K562 (cell line): Measurements from ENCODE around the gene SLC6A6. TPM values are rescaled to one million over a fixed set of nuclear protein-coding genes. Genes with fewer than 3 reads are reported as not detected.

Experiments
- CSDE1 ChIP-seq, 2 experiments: fragments of 450-650 bp; IDR thresholded peaks; 2 replicates each; pipeline ENCODE4 v1.6.1; 2016; ENCODE audit warnings: mild to moderate bottlenecking in 1 of 2
- KAT2B ChIP-seq: IDR thresholded peaks from one replicate; pipeline ENCODE4 v1.6.1; 2012; ENCODE audit warnings: low read depth, mild to moderate bottlenecking, control low read depth, inconsistent platforms, low read length, moderate library complexity
- KHSRP ChIP-seq: fragments of 450-650 bp; IDR thresholded peaks from 2 replicates; pipeline ENCODE4 v1.6.1; 2017
- L3MBTL2 ChIP-seq: fragments of 450-650 bp; IDR thresholded peaks from 2 replicates; pipeline ENCODE4 v1.6.1; 2016; ENCODE audit warnings: mild to moderate bottlenecking, moderate library complexity
- MEF2D ChIP-seq: conservative IDR thresholded peaks from 2 replicates; pipeline ENCODE4 v1.6.1; 2016; ENCODE audit warnings: low read depth, missing genetic modification characterization, missing compliant biosample characterization
- MLLT1 ChIP-seq, 2 experiments: fragments of 450-650 bp; IDR thresholded peaks; 2 replicates each; pipeline ENCODE4 v1.6.1; 2016
- PHB2 ChIP-seq: fragments of 450-650 bp; IDR thresholded peaks from 2 replicates; pipeline ENCODE4 v1.6.1; 2017; ENCODE audit warnings: low read depth
- RNF2 ChIP-seq: sonication (generic); IDR thresholded peaks from 2 replicates; pipeline ENCODE4 v1.6.1; 2016
- STAT5A ChIP-seq: IDR thresholded peaks from 2 replicates; pipeline ENCODE4 v1.6.1; 2012; ENCODE audit warnings: low read length, inconsistent platforms, borderline replicate concordance
- TCF3 ChIP-seq: sonication (generic); formaldehyde crosslinking; IDR thresholded peaks from 2 replicates; pipeline ENCODE4 v1.4.0; 2020; ENCODE audit warnings: mild to moderate bottlenecking, missing genetic modification reagents
- WHSC1 ChIP-seq: IDR thresholded peaks from one replicate; pipeline ENCODE4 v1.6.1; 2012; ENCODE audit warnings: low read length, control low read depth, inconsistent platforms
- ZNF274 ChIP-seq: IDR thresholded peaks from 2 replicates; pipeline ENCODE4 v1.6.1; 2011; ENCODE audit warnings: low read depth, mild to moderate bottlenecking, low read length, moderate library complexity, borderline replicate concordance
- ZNF778 ChIP-seq: fragments of 450-650 bp; formaldehyde crosslinking; IDR thresholded peaks from 2 replicates; pipeline ENCODE4 v1.4.0; 2020; ENCODE audit warnings: mild to moderate bottlenecking, moderate library complexity
- polyA plus RNA-seq, 8 experiments: library from polyadenylated mRNA; depleted of rRNA in 4 of 8; stranded (reverse) in 5 of 8; unstranded in 3 of 8; fragments of >200 nt; fragmentation: Nextera tagmentation in 2 of 8; fragmentation: Illumina TruSeq in 1 of 8; extraction: Ambion mirVana in 2 of 8; extraction: Trizol in 1 of 8; gene quantifications; 2 replicates each; pipeline versions ENCODE4 v1.2.1 to v1.2.3, GENCODE V29; 2011 to 2014; ENCODE audit warnings: inconsistent platforms in 1 of 8, missing spikeins in 1 of 8
- total RNA-seq, 7 experiments: library from RNA; depleted of rRNA in 6 of 7; stranded (reverse); fragments of >200 nt in 6 of 7; fragmentation: Illumina TruSeq in 2 of 7; extraction: Trizol in 2 of 7; gene quantifications; 2 replicates each; pipeline versions ENCODE4 v1.2.1 to v1.2.3, GENCODE V29; 2011 to 2021; ENCODE audit warnings: low replicate concordance in 1 of 7
- TF ChIP-seq, protein P1 (sequence below), 2 experiments: IDR thresholded peaks; 2 replicates each; pipeline ENCODE4 v1.6.1; 2012; ENCODE audit warnings: improper control_type of control experiment in 2 of 2, low read depth in 2 of 2, low read length in 2 of 2, borderline replicate concordance in 1 of 2
- TF ChIP-seq, protein P2 (sequence below): fragments of 450-650 bp; IDR thresholded peaks from 2 replicates; pipeline ENCODE4 v1.6.1; 2018; ENCODE audit not compliant: partially characterized antibody
- TF ChIP-seq, protein P3 (sequence below): fragments of 250-450 bp; sonication (Bioruptor Pico); IDR thresholded peaks from 2 replicates; pipeline ENCODE4 v1.4.0; 2020; ENCODE audit warnings: mild to moderate bottlenecking
- TF ChIP-seq, protein P4 (sequence below): fragments of 450-650 bp; conservative IDR thresholded peaks from 2 replicates; pipeline ENCODE4 v1.6.1; 2016; ENCODE audit warnings: missing genetic modification characterization, low read depth, mild to moderate bottlenecking, missing compliant biosample characterization, moderate library complexity

SLC6A6 gene
- total and polyA plus RNA-seq, 9 of the 15 experiments (the other 6 are each of a cell fraction or from before 2014, with no cell fraction given): 12.3 to 203 (median 93.2) TPM

GRCh38 chr3:14431917-14432834 lies 29.8 kb downstream of the SLC6A6 start (continued):
- TF ChIP-seq ZNF778 (CRISPR knock-in tag) (no peak), RNF2 (peak; percentile 89), KAT2B (no peak), CSDE1 (IDR thresholded peaks at IDR 0.05) (no peak), STAT5A (no peak), PHB2 (no peak), MEF2D (0 out of 2 replicates have a peak, but pooled peaks have one; percentile 15), ZNF274 (no peak), KHSRP (no peak), WHSC1 (no peak), TCF3 (CRISPR knock-in tag) (peak; percentile 51; the same call in 1 of the 2 replicates), L3MBTL2 (peak; percentile 60), MLLT1 (IDR thresholded peaks at IDR 0.05) (0 out of 4 replicates have a peak, but pooled peaks of 1 of the 2 experiments have one; percentile 67)
- TF ChIP-seq, protein P1, sequence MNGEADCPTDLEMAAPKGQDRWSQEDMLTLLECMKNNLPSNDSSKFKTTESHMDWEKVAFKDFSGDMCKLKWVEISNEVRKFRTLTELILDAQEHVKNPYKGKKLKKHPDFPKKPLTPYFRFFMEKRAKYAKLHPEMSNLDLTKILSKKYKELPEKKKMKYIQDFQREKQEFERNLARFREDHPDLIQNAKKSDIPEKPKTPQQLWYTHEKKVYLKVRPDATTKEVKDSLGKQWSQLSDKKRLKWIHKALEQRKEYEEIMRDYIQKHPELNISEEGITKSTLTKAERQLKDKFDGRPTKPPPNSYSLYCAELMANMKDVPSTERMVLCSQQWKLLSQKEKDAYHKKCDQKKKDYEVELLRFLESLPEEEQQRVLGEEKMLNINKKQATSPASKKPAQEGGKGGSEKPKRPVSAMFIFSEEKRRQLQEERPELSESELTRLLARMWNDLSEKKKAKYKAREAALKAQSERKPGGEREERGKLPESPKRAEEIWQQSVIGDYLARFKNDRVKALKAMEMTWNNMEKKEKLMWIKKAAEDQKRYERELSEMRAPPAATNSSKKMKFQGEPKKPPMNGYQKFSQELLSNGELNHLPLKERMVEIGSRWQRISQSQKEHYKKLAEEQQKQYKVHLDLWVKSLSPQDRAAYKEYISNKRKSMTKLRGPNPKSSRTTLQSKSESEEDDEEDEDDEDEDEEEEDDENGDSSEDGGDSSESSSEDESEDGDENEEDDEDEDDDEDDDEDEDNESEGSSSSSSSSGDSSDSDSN (IDR thresholded peaks at IDR 0.05; ENCODE audit: borderline replicate concordance in 1 of 2, low read depth in 2 of 2, low read length in 2 of 2): peak; percentile 43 to 94; a peak in 2 of 4 replicates
- TF ChIP-seq, protein P2, sequence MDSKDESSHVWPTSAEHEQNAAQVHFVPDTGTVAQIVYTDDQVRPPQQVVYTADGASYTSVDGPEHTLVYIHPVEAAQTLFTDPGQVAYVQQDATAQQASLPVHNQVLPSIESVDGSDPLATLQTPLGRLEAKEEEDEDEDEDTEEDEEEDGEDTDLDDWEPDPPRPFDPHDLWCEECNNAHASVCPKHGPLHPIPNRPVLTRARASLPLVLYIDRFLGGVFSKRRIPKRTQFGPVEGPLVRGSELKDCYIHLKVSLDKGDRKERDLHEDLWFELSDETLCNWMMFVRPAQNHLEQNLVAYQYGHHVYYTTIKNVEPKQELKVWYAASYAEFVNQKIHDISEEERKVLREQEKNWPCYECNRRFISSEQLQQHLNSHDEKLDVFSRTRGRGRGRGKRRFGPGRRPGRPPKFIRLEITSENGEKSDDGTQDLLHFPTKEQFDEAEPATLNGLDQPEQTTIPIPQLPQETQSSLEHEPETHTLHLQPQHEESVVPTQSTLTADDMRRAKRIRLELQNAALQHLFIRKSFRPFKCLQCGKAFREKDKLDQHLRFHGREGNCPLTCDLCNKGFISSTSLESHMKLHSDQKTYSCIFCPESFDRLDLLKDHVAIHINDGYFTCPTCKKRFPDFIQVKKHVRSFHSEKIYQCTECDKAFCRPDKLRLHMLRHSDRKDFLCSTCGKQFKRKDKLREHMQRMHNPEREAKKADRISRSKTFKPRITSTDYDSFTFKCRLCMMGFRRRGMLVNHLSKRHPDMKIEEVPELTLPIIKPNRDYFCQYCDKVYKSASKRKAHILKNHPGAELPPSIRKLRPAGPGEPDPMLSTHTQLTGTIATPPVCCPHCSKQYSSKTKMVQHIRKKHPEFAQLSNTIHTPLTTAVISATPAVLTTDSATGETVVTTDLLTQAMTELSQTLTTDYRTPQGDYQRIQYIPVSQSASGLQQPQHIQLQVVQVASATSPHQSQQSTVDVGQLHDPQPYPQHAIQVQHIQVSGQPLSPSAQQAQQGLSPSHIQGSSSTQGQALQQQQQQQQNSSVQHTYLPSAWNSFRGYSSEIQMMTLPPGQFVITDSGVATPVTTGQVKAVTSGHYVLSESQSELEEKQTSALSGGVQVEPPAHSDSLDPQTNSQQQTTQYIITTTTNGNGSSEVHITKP: peak; percentile 13
- TF ChIP-seq, protein P3, sequence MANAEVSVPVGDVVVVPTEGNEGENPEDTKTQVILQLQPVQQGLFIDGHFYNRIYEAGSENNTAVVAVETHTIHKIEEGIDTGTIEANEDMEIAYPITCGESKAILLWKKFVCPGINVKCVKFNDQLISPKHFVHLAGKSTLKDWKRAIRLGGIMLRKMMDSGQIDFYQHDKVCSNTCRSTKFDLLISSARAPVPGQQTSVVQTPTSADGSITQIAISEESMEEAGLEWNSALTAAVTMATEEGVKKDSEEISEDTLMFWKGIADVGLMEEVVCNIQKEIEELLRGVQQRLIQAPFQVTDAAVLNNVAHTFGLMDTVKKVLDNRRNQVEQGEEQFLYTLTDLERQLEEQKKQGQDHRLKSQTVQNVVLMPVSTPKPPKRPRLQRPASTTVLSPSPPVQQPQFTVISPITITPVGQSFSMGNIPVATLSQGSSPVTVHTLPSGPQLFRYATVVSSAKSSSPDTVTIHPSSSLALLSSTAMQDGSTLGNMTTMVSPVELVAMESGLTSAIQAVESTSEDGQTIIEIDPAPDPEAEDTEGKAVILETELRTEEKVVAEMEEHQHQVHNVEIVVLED (CRISPR knock-in tag): no peak
- TF ChIP-seq, protein P4, sequence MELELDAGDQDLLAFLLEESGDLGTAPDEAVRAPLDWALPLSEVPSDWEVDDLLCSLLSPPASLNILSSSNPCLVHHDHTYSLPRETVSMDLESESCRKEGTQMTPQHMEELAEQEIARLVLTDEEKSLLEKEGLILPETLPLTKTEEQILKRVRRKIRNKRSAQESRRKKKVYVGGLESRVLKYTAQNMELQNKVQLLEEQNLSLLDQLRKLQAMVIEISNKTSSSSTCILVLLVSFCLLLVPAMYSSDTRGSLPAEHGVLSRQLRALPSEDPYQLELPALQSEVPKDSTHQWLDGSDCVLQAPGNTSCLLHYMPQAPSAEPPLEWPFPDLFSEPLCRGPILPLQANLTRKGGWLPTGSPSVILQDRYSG (tag): no peak; the same call in 1 of the 2 replicates
